WERI-Rb-1 (cell line): ENCODE measurements around the gene NCOA1.
A peak's percentile ranks its signal among the peaks of the same experiment; 100 is the strongest.
"Not testable (repeated sequence)": the region's sequence is repeated elsewhere in the genome, so short reads cannot be mapped to it uniquely, and the experiment has no call there.

Source experiments
- DNase-seq: peaks from one replicate; pipeline ENCODE4 v3.0.0-alpha.2; 2020
- H3K27ac ChIP-seq: fragments of 250-450 bp; sonication (Bioruptor Pico); 2 replicates; pipeline ENCODE4 v1.5.1; 2020; ENCODE audit warnings: mild to moderate bottlenecking, moderate library complexity
- H3K27me3 ChIP-seq: fragments of 250-450 bp; sonication (Bioruptor Pico); 2 replicates; pipeline ENCODE4 v1.5.1; 2021; ENCODE audit warnings: mild to moderate bottlenecking, low read depth, moderate library complexity; ENCODE audit not compliant: insufficient read depth, severe bottlenecking
- H3K36me3 ChIP-seq: fragments of 250-450 bp; sonication (Bioruptor Pico); 2 replicates; pipeline ENCODE4 v1.5.1; 2020; ENCODE audit warnings: mild to moderate bottlenecking, moderate library complexity
- H3K4me3 ChIP-seq: 2 replicates; pipeline ENCODE4 v1.5.1; 2011; ENCODE audit warnings: low read depth, mild to moderate bottlenecking, control low read depth, low read length
- H3K9me3 ChIP-seq: fragments of 250-450 bp; sonication (Bioruptor Pico); 2 replicates; pipeline ENCODE4 v1.5.1; 2021; ENCODE audit warnings: mild to moderate bottlenecking, moderate library complexity; ENCODE audit not compliant: severe bottlenecking
- CTCF ChIP-seq: IDR thresholded peaks from 2 replicates; pipeline ENCODE4 v1.5.1; 2011; ENCODE audit warnings: low read depth, mild to moderate bottlenecking, control low read depth, inconsistent platforms, low read length

NCOA1 gene

GRCh38 chr2:24482251-24482971 is 8.6 kb upstream of the NCOA1 start:
- Histone ChIP-seq H3K36me3 (no peaks in the 10 kb centered on the region), H3K9me3 (peaks cover 4% of the 10 kb centered on the region), H3K4me3 (no peak overlapping the region), H3K27ac (no peak overlapping the region), H3K27me3 (no peaks in the 10 kb centered on the region)
- DNase-seq: no peak
- TF ChIP-seq CTCF: no peak

GRCh38 chr2:24482972-24483300 is 8.1 kb upstream of the NCOA1 start:
- H3K4me3 ChIP-seq: no peak overlapping the region
- DNase-seq: no peak
- no peaks in the 10 kb centered on the region for H3K27me3 ChIP-seq
- H3K27ac ChIP-seq: no peak overlapping the region
- H3K9me3 ChIP-seq: peaks cover 4% of the 10 kb centered on the region
- TF ChIP-seq CTCF: no peak
- no peaks in the 10 kb centered on the region for H3K36me3 ChIP-seq

GRCh38 chr2:24484677-24485076 is 6.4 kb upstream of the NCOA1 start:
- not testable (repeated sequence) for H3K36me3 ChIP-seq, DNase-seq, H3K27ac ChIP-seq, H3K27me3 ChIP-seq, H3K4me3 ChIP-seq, H3K9me3 ChIP-seq

GRCh38 chr2:24485197-24485596 is 5.9 kb upstream of the NCOA1 start:
- no peak for DNase-seq
- peaks cover 3% of the 10 kb centered on the region for H3K9me3 ChIP-seq
- no peak overlapping the region for H3K27ac ChIP-seq
- no peak overlapping the region for H3K4me3 ChIP-seq
- no peaks in the 10 kb centered on the region for H3K27me3 ChIP-seq
- no peak for TF ChIP-seq CTCF
- no peaks in the 10 kb centered on the region for H3K36me3 ChIP-seq

- no peaks in the 10 kb centered on the region for H3K36me3 ChIP-seq
- no peak overlapping the region for H3K4me3 ChIP-seq
- no peak overlapping the region for H3K27ac ChIP-seq
- no peaks in the 10 kb centered on the region for H3K9me3 ChIP-seq
- TF ChIP-seq CTCF: no peak
- no peaks in the 10 kb centered on the region for H3K27me3 ChIP-seq
- DNase-seq: no peak
Observed at GRCh38 chr2:24486636-24487205, 4.3 kb upstream of the NCOA1 start.

- peak overlapping the region; percentile 82; the same call in 1 of the 2 replicates for H3K27ac ChIP-seq
- TF ChIP-seq CTCF: no peak
Observed at GRCh38 chr2:24489465-24490180, 1.4 kb upstream of the NCOA1 start.

More at GRCh38 chr2:24489465-24490180, 1.4 kb upstream of the NCOA1 start:
- Histone ChIP-seq H3K4me3 (peak overlapping the region; percentile 56), H3K9me3 (no peaks in the 10 kb centered on the region), H3K27me3 (no peaks in the 10 kb centered on the region), H3K36me3 (no peaks in the 10 kb centered on the region)
- DNase-seq: peak; percentile 66
